Peyer's patch (tissue), 4 donors: ENCODE measurements around the gene CFAP54.

Experiments
- POLR2A ChIP-seq, 2 donors: fragments of 450-650 bp; IDR thresholded peaks; one replicate each; pipeline ENCODE4 v1.5.1; 2017; ENCODE audit warnings: antibody characterized with exemption in 2 of 2, mild to moderate bottlenecking in 2 of 2, moderate library complexity in 2 of 2
- TF ChIP-seq, protein P1 (sequence below), 6 experiments: fragments of 450-650 bp in 4 of 6; fragments of 200-600 bp in 2 of 6; sonication (generic) in 1 of 6; IDR thresholded peaks; one replicate each; pipeline ENCODE4 v1.5.1; 2017 to 2019; ENCODE audit warnings: antibody characterized with exemption in 6 of 6, mild to moderate bottlenecking in 3 of 6, moderate library complexity in 1 of 6

DNA sequence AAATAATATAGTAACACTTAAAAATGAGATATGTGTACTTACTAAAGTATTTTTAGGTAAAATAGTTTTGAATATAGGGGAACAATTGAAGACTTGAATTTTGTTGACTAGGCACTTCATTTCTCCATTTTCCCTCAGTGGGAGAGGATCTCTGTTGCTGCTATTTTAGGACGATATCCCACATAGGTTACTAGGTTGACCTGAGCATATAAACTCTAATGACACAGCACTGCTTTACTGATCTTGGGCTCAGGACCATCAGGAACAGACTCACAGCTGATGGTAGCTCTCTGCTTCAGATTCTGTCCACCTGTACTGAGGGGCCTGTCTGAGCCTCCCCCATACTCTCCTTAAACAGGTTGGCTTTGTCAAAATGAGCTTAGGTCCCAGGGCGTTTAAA, 423.6 kb downstream of the CFAP54 start:
- TF ChIP-seq, protein P1, sequence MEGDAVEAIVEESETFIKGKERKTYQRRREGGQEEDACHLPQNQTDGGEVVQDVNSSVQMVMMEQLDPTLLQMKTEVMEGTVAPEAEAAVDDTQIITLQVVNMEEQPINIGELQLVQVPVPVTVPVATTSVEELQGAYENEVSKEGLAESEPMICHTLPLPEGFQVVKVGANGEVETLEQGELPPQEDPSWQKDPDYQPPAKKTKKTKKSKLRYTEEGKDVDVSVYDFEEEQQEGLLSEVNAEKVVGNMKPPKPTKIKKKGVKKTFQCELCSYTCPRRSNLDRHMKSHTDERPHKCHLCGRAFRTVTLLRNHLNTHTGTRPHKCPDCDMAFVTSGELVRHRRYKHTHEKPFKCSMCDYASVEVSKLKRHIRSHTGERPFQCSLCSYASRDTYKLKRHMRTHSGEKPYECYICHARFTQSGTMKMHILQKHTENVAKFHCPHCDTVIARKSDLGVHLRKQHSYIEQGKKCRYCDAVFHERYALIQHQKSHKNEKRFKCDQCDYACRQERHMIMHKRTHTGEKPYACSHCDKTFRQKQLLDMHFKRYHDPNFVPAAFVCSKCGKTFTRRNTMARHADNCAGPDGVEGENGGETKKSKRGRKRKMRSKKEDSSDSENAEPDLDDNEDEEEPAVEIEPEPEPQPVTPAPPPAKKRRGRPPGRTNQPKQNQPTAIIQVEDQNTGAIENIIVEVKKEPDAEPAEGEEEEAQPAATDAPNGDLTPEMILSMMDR (IDR thresholded peaks at IDR 0.05): no peak
- no peak for TF ChIP-seq POLR2A (IDR thresholded peaks at IDR 0.05)
